Adipose tissue (tissue), 3 donors: Measurements from ENCODE around the gene TMPO. TPM values are rescaled to one million over a fixed set of nuclear protein-coding genes. Genes with fewer than 3 reads are reported as not detected.
"Not testable (repeated sequence)": the region's sequence is repeated elsewhere in the genome, so short reads cannot be mapped to it uniquely, and the experiment has no call there.

Experiments
- H3K27ac ChIP-seq: one replicate; pipeline ENCODE4 v1.5.1; 2013; ENCODE audit warnings: low read depth, low read length
- WGBS, 3 donors: extraction: QIAGEN DNeasy Blood & Tissue Kit; methylation state at CpG; one replicate each; pipeline ENCODE4 v1.1.7; 2013; 5-methylcytosine and 5-hydroxymethylcytosine counted together
- polyA plus RNA-seq, 3 donors: library from polyadenylated mRNA; stranded (reverse); fragments of 200-250 nt; gene quantifications; one replicate each; pipeline ENCODE4 v1.2.3, GENCODE V29; 2013
- donor health status: healthy with polysubstance abuse.
- donor health status: Bipolar disorder and iron deficiency.
- donor health status: healthy.

The TMPO gene, protein sequence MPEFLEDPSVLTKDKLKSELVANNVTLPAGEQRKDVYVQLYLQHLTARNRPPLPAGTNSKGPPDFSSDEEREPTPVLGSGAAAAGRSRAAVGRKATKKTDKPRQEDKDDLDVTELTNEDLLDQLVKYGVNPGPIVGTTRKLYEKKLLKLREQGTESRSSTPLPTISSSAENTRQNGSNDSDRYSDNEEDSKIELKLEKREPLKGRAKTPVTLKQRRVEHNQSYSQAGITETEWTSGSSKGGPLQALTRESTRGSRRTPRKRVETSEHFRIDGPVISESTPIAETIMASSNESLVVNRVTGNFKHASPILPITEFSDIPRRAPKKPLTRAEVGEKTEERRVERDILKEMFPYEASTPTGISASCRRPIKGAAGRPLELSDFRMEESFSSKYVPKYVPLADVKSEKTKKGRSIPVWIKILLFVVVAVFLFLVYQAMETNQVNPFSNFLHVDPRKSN
- 10 to 100 TPM; 11.4 to 18.1 (median 14.2) TPM for polyA plus RNA-seq

DNA sequence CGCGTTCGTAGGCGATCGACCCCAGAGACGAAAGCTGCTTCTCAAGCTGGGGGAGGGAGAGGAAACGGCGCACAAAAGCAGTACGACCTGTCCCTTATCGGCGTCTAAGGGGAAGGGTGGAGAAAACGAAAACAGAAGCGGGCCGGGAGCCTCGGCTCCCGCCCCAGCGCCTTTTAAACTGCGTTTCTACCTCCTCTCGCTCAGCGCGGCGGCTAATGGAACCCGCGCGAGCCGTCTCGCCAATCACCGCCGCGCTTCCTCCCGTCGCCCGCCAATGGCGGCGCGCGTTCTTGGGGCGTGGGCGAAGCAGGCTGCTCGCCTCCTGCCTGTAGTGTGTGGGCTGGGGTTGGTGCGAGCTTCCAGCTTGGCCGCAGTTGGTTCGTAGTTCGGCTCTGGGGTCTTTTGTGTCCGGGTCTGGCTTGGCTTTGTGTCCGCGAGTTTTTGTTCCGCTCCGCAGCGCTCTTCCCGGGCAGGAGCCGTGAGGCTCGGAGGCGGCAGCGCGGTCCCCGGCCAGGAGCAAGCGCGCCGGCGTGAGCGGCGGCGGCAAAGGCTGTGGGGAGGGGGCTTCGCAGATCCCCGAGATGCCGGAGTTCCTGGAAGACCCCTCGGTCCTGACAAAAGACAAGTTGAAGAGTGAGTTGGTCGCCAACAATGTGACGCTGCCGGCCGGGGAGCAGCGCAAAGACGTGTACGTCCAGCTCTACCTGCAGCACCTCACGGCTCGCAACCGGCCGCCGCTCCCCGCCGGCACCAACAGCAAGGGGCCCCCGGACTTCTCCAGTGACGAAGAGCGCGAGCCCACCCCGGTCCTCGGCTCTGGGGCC, at the start of gene TMPO:
TSS of gene TMPO (plus strand) at position 304 of the 824 bp plus-strand sequence. CDS start at position 582, 278 bp downstream.
- 0 to 1% (median 0%) methylated on average over 81 to 88 of the region's 88 CpGs for WGBS, 3 donors
- peak within 1 kb of the TSS; percentile 7 for H3K27ac ChIP-seq

DNA sequence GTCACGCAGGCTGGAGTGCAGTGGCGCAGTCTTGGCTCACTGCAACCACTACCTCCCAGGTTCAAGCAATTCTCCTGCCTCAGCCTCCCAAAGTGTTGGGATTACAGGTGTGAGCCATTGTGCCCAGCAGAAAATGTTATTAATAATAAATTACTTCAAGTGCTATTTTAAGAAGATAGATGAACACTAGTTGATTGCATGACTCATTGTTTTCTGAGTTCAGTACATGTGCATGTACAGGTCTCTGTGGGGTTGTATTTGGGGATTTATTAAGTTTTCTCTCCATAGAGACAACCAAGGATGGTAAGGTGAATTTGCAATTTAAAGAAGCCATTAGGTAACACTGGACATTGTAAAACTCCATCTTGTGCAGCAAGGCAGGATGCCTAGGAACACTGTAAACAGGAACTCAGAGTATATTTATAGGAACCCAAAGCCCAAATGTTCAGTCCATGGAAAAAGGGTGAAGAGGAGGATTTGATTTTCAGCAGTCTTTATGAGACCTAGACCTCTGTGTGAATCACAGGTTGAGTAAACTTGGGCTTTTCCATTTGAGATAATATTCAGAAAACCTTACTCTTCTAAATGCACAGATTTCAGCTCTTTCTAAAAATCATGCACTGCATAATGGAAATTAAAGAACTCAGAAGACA, 49.3 kb upstream of the TMPO start:
- 82 to 96% (median 87%) methylated on average over 2 of the region's 2 CpGs for WGBS, 3 donors
- no peak overlapping the region for H3K27ac ChIP-seq

GRCh38 chr12:98466640-98467400, 48.6 kb upstream of the TMPO start:
- WGBS, 3 donors, result 92 to 93% (median 92%) methylated on average over 5 of the region's 5 CpGs

GRCh38 chr12:98469109-98469508, 46.3 kb upstream of the TMPO start:
- H3K27ac ChIP-seq, result no peak overlapping the region
- 87 to 94% (median 92%) methylated on average over 2 of the region's 2 CpGs for WGBS, 3 donors

More at GRCh38 chr12:98466640-98467400, 48.6 kb upstream of the TMPO start:
- H3K27ac ChIP-seq, result no peak overlapping the region

- 79 to 94% (median 81%) methylated on average over 6 of the region's 6 CpGs for WGBS, 3 donors
- H3K27ac ChIP-seq, result no peak overlapping the region
Observed at GRCh38 chr12:98470469-98471082, 44.8 kb upstream of the TMPO start.

DNA sequence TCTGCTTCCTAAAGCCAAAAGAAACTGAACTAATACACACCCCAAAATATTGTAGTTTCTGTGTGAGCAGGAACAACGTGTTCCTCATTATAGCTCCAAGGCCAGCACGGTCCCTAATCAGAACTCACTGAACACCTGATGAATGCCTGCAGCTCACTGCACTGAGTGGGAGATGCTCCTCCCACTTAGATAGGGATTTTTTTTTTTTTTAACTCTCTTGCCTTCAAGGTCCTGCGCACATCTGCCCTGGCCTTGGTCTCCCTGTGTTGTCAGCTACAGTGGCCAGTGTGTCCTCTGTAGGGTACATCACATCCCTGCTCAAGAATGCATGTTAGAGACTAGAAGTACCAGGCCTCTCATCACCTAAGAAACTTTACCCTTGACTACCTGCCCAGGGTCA, 44.3 kb upstream of the TMPO start:
- H3K27ac ChIP-seq, result no peak overlapping the region
- 49 to 79% (median 70%) methylated on average over 3 of the region's 3 CpGs for whole genome bisulfite sequencing, 3 donors

DNA sequence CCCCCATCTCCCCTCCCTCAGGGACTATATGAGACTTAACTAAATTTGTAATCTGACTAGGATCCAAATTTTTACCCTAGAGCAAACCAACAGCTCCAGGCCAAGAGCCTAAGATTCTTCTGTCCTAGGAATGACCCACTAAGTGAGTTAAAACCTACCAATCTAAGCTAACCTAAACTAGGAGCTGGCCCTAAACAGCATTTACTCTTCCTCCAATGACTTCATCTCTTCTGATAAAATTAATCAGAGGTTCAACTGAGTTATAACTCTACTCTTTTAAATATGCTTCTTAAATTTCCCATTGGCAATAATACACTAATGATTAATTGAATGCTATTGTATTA, 39.9 kb upstream of the TMPO start:
- H3K27ac ChIP-seq, result no peak overlapping the region

- H3K27ac ChIP-seq, result no peak overlapping the region
- 96 to 98% (median 97%) methylated on average over 5 of the region's 5 CpGs for WGBS, 3 donors
Observed at GRCh38 chr12:98478606-98479005, 36.8 kb upstream of the TMPO start.

DNA sequence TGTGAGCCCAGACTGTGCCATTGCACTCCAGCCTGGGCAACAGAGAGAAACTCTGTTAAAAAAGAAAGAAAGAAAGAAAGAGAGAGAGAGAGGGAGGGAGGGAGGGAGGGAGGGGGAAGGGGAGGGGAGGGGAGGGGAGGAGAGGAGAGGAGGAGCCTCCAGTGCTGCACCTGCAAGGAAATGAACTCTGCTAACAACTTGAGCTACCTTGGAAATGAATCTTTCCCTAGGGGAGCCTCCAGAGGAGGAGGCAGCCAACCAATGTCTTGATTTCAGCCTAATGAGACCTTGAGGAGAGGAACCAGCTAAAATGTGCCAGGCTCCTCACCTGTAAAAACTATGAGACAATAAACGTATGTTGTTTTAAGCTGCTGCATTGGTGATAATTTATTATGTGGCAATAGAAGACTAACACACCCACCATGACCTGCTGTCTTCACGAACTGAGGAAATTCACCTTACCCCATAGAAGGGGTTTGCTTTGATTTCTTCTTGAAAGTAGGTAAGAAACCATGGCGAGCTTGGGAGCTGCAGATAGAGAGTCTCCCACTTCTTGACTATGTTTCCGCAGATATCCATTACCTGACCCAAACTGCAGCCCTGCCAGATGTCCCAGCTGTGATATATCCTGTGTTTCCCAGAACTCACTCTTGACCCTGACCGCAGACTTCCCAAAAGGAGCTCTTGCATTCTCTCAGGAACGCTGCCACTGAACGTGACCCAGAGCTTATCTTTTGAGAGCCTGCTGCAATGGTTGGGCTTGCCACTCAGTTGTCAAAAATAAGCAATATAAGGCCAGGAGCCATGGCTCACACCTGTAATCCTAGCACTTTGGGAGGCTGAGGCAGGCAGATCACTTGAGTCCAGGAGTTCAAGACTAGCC, 31.5 kb upstream of the TMPO start:
- WGBS, 3 donors, result 33 to 81% (median 77%) methylated on average over 7 of the region's 7 CpGs
- no peak overlapping the region for H3K27ac ChIP-seq

- H3K27ac ChIP-seq, result no peak overlapping the region
- WGBS, 3 donors, result 84 to 89% (median 89%) methylated on average over 6 of the region's 6 CpGs
Observed at GRCh38 chr12:98485792-98486340, 29.5 kb upstream of the TMPO start.

- 93 to 95% (median 95%) methylated on average over 9 of the region's 9 CpGs for WGBS, 3 donors
Observed at GRCh38 chr12:98488416-98488815, 27.0 kb upstream of the TMPO start.

GRCh38 chr12:98489176-98489575, 26.2 kb upstream of the TMPO start:
- WGBS, 3 donors, result 91 to 94% (median 92%) methylated on average over 3 of the region's 3 CpGs
- H3K27ac ChIP-seq, result no peak overlapping the region

More at GRCh38 chr12:98488416-98488815, 27.0 kb upstream of the TMPO start:
- not testable (repeated sequence) for H3K27ac ChIP-seq

DNA sequence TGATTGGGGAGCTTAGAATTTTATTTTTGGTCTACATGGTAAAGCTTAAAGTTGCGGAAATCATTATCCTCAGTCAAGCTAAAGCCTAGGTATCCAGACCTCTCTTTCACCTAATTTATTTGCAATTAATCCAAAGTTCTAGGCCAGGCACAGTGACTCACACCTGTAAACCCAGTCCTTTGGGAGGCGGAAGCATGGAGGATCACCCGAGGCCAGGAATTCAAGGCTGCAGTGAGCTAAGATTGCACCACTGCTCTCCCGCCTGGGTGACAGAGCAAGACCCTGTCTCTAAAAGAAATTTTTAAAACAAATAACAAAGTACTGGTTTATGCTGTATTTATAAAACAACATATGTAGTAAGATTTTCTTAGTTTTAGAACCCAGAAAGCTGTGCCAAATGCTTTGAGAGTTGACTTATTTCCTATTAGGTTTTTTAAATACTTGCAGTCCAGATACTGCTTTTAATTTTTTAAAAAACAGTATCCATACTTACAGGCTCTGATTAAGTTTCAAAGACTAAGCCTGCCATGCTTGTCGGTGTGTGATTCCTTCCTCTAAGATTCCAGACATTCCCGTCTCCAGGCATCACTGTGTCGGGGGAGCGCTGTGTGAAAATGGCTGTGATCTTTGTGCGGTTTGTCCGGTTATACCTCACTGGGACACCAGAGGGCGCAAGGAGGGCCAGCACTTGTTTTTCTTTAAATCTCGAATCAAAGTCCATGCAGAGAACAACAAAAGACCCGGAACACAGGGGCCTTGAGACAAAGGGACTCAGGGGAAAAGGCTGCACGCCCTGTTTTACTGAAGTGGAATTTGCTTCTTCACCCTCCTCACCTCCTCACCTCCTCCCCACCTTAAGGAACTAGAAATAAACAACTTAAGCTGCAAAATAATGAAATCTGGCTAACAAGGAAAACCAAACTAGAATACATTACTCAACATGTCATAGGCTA, 24.6 kb upstream of the TMPO start:
- H3K27ac ChIP-seq, result no peak overlapping the region
- 17 to 25% (median 24%) methylated on average over 14 of the region's 14 CpGs for WGBS, 3 donors

DNA sequence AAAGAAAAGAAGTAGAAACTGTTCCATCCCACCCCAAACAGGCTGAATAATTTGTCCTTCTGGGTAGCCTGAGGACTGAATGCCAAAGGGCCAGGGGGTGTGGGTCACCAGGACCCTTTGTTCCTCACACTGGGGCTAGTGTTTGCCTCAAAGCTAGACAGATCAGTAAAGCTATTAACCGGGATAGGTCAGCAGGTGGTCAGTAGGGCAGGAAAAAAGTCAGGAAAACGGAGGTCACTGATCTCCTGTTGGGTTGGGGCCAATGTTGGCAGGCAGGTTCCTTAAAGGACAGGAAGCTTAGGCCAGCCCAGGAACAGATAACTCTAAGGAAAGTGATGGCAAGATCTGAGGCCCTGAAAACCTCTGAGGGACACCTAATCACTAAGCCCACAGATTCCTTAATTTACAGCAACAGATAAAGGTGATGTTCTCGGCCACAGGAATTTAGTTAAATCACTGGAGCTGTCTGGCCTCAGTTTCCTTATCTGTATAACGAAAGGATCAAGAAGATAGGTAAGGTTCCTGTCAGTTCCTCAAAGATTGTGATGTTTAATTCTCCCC, 22.7 kb upstream of the TMPO start:
- WGBS, 3 donors, result 61 to 71% (median 67%) methylated on average over 4 of the region's 4 CpGs
- H3K27ac ChIP-seq, result no peak overlapping the region

- H3K27ac ChIP-seq, result not testable (repeated sequence)
- 96 to 97% (median 97%) methylated on average over 15 of the region's 15 CpGs for WGBS, 3 donors
Observed at GRCh38 chr12:98501266-98501629, 14.1 kb upstream of the TMPO start.

DNA sequence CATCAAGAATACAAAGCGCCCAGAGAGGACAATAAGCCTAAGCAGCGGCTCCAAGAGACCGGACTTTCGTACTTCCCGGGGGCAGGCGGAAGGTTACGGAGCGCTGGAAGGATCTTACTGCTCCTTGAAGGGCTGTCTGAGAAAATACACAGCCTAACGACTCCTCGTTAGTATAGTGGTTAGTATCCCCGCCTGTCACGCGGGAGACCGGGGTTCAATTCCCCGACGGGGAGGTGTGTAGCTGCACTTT, 12.1 kb upstream of the TMPO start:
- no peak overlapping the region for H3K27ac ChIP-seq

More for the DNA sequence above, 12.1 kb upstream of the TMPO start:
- WGBS, 3 donors, result 0 to 1% (median 0%) methylated on average over 16 of the region's 16 CpGs
